Liver (tissue), 9 donors: ENCODE measurements around the gene CPA5. TPM values are rescaled to one million over a fixed set of nuclear protein-coding genes. Genes with fewer than 3 reads are reported as not detected.

ENCODE experiments used
- DNase-seq: peaks from one replicate; pipeline ENCODE4 v3.0.0-alpha.2; 2017; ENCODE audit warnings: low spot score
- H3K27ac ChIP-seq, 2 donors: one replicate each; pipeline ENCODE4 v1.7.0; 2013; ENCODE audit warnings: inconsistent platforms in 2 of 2, low read length in 2 of 2, control low read depth in 1 of 2, low read depth in 1 of 2, mild to moderate bottlenecking in 1 of 2
- H3K27me3 ChIP-seq, 4 donors: one replicate each; pipeline versions ENCODE4 v1.6.1 to v1.7.0; 2013; ENCODE audit warnings: low read length in 3 of 4, inconsistent platforms in 1 of 4, mild to moderate bottlenecking in 1 of 4, moderate library complexity in 1 of 4; ENCODE audit not compliant: control insufficient read depth in 4 of 4, insufficient read depth in 4 of 4
- H3K36me3 ChIP-seq, 4 donors: one replicate each; pipeline versions ENCODE4 v1.6.1 to v1.7.0; 2013; ENCODE audit warnings: low read length in 3 of 4, mild to moderate bottlenecking in 3 of 4, low read depth in 1 of 4, moderate library complexity in 1 of 4; ENCODE audit not compliant: control insufficient read depth in 4 of 4, insufficient read depth in 3 of 4
- H3K4me1 ChIP-seq, 4 donors: one replicate each; pipeline versions ENCODE4 v1.6.1 to v1.7.0; 2013; ENCODE audit warnings: low read length in 3 of 4, mild to moderate bottlenecking in 3 of 4, moderate library complexity in 1 of 4; ENCODE audit not compliant: control insufficient read depth in 4 of 4, insufficient read depth in 4 of 4
- H3K4me3 ChIP-seq, 3 donors: one replicate each; pipeline versions ENCODE4 v1.6.1 to v1.7.0; 2013; ENCODE audit warnings: low read length in 3 of 3, control low read depth in 1 of 3, low read depth in 1 of 3, mild to moderate bottlenecking in 1 of 3
- H3K9ac ChIP-seq, 2 donors: one replicate each; pipeline ENCODE4 v1.7.0; 2013; ENCODE audit warnings: low read length in 2 of 2, mild to moderate bottlenecking in 2 of 2, moderate library complexity in 2 of 2, control low read depth in 1 of 2, low read depth in 1 of 2
- H3K9me3 ChIP-seq, 4 donors: one replicate each; pipeline versions ENCODE4 v1.6.1 to v1.7.0; 2013; ENCODE audit warnings: low read length in 3 of 4; ENCODE audit not compliant: control insufficient read depth in 4 of 4
- EGR1 ChIP-seq, 2 donors: IDR thresholded peaks; 2 replicates each; pipeline ENCODE4 v1.6.1; 2016 to 2018; ENCODE audit warnings: antibody characterized with exemption in 2 of 2, low read depth in 2 of 2
- FOXA1 ChIP-seq: IDR thresholded peaks from 2 replicates; pipeline ENCODE4 v1.6.1; 2016; ENCODE audit warnings: antibody characterized with exemption
- FOXA2 ChIP-seq: IDR thresholded peaks from 2 replicates; pipeline ENCODE4 v1.6.1; 2016; ENCODE audit warnings: antibody characterized with exemption
- HNF4A ChIP-seq, 2 donors: conservative IDR thresholded peaks; 2 replicates each; pipeline ENCODE4 v1.6.1; 2016; ENCODE audit warnings: antibody characterized with exemption in 2 of 2, mild to moderate bottlenecking in 2 of 2
- JUND ChIP-seq, 2 donors: IDR thresholded peaks; 2 replicates each; pipeline ENCODE4 v1.6.1; 2016; ENCODE audit warnings: antibody characterized with exemption in 2 of 2
- RAD21 ChIP-seq, 2 donors: IDR thresholded peaks; 2 replicates each; pipeline ENCODE4 v1.6.1; 2016; ENCODE audit warnings: antibody characterized with exemption in 2 of 2, mild to moderate bottlenecking in 2 of 2
- RXRA ChIP-seq, 2 donors: IDR thresholded peaks; 2 replicates each; pipeline ENCODE4 v1.6.1; 2017 to 2018; ENCODE audit warnings: antibody characterized with exemption in 2 of 2, mild to moderate bottlenecking in 1 of 2
- SP1 ChIP-seq: IDR thresholded peaks from 2 replicates; pipeline ENCODE4 v1.6.1; 2018; ENCODE audit warnings: antibody characterized with exemption, mild to moderate bottlenecking
- TAF1 ChIP-seq: conservative IDR thresholded peaks from 2 replicates; pipeline ENCODE4 v1.6.1; 2016; ENCODE audit warnings: antibody characterized with exemption, mild to moderate bottlenecking
- YY1 ChIP-seq: IDR thresholded peaks from 2 replicates; pipeline ENCODE4 v1.6.1; 2016; ENCODE audit warnings: antibody characterized with exemption, mild to moderate bottlenecking
- WGBS: extraction: QIAGEN DNeasy Blood & Tissue Kit; methylation state at CpG from one replicate; pipeline ENCODE4 v1.1.7; 2013; 5-methylcytosine and 5-hydroxymethylcytosine counted together
- polyA plus RNA-seq, 2 donors: library from polyadenylated mRNA; stranded (reverse) in 1 of 2; unstranded in 1 of 2; fragments of 200-250 nt in 1 of 2; fragments of >200 nt in 1 of 2; fragmentation: Nextera tagmentation in 1 of 2; extraction: Ambion mirVana in 1 of 2; gene quantifications; one replicate each; pipeline versions ENCODE4 v1.2.1 to v1.2.3, GENCODE V29; 2013 to 2015
- total RNA-seq, 2 donors: library from RNA; depleted of rRNA; stranded (reverse); fragments of >200 nt; gene quantifications; one replicate each; pipeline ENCODE4 v1.2.3, GENCODE V29; 2014
- TF ChIP-seq, protein P1 (sequence below): IDR thresholded peaks from 2 replicates; pipeline ENCODE4 v1.6.1; 2016; ENCODE audit warnings: antibody characterized with exemption, mild to moderate bottlenecking
- TF ChIP-seq, protein P2 (sequence below): IDR thresholded peaks from 2 replicates; pipeline ENCODE4 v1.6.1; 2016; ENCODE audit warnings: antibody characterized with exemption
- TF ChIP-seq, protein P3 (sequence below): IDR thresholded peaks from 2 replicates; pipeline ENCODE4 v1.6.1; 2016; ENCODE audit warnings: antibody characterized with exemption
- TF ChIP-seq, protein P4 (sequence below): fragments of 150-350 bp; IDR thresholded peaks from 2 replicates; pipeline ENCODE4 v1.5.1; 2017; ENCODE audit warnings: improper control_type of control experiment, low read depth, low read length; ENCODE audit not compliant: missing input control
- TF ChIP-seq, protein P5 (sequence below): IDR thresholded peaks from 2 replicates; pipeline ENCODE4 v1.6.1; 2016; ENCODE audit warnings: antibody characterized with exemption
- donor health status: healthy.
- donor health status: healthy.
- donor health status: healthy.
- donor health status: healthy.
- donor health status: healthy.

The CPA5 gene
- total and polyA plus RNA-seq, 4 donors = 0.33 TPM; not detected in 3

DNA sequence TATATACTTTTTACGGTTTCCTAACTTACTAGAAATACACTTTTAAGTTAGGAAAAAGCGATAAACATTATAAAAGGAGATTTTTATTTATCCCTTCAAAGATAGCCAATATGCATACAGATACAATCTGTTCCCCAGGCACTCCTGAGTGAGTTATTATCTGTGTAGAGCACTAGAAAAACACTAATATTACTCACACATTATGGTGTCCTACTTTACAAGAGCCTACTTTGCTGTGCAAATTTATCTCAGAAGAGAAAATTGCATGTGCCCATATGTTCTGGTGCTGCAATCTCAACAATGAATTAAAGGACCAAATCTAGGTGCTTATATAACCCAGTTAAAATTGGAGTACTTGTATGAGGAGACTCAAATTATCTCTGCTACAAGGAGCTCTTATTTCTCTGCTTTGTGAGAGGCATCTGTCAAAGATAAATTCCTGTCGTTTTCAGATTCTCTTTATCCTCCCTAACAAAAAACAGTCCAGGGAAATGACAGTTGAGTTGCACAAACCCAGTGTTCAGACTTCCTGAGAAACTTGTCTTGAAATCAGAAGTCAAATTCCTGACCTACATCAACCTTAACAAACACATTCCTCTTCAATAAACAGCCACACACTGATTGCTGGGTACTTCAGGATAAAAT lies 64.6 kb downstream of the CPA5 start:
- H3K27me3 ChIP-seq = no peaks in the 10 kb centered on the region
- no peaks in the 10 kb centered on the region for H3K9me3 ChIP-seq
- DNase-seq = no peak
- TF ChIP-seq JUND (IDR thresholded peaks at IDR 0.05) (no peak), EGR1 (IDR thresholded peaks at IDR 0.05; ENCODE audit: low read depth in 2 of 2) (no peak), RAD21 (IDR thresholded peaks at IDR 0.05) (no peak), YY1 (no peak), SP1 (no peak), FOXA2 (no peak), TAF1 (no peak), RXRA (IDR thresholded peaks at IDR 0.05) (no peak)
- TF ChIP-seq, protein P1, sequence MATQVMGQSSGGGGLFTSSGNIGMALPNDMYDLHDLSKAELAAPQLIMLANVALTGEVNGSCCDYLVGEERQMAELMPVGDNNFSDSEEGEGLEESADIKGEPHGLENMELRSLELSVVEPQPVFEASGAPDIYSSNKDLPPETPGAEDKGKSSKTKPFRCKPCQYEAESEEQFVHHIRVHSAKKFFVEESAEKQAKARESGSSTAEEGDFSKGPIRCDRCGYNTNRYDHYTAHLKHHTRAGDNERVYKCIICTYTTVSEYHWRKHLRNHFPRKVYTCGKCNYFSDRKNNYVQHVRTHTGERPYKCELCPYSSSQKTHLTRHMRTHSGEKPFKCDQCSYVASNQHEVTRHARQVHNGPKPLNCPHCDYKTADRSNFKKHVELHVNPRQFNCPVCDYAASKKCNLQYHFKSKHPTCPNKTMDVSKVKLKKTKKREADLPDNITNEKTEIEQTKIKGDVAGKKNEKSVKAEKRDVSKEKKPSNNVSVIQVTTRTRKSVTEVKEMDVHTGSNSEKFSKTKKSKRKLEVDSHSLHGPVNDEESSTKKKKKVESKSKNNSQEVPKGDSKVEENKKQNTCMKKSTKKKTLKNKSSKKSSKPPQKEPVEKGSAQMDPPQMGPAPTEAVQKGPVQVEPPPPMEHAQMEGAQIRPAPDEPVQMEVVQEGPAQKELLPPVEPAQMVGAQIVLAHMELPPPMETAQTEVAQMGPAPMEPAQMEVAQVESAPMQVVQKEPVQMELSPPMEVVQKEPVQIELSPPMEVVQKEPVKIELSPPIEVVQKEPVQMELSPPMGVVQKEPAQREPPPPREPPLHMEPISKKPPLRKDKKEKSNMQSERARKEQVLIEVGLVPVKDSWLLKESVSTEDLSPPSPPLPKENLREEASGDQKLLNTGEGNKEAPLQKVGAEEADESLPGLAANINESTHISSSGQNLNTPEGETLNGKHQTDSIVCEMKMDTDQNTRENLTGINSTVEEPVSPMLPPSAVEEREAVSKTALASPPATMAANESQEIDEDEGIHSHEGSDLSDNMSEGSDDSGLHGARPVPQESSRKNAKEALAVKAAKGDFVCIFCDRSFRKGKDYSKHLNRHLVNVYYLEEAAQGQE = no peak
- TF ChIP-seq, protein P2, sequence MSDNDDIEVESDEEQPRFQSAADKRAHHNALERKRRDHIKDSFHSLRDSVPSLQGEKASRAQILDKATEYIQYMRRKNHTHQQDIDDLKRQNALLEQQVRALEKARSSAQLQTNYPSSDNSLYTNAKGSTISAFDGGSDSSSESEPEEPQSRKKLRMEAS = no peak
- TF ChIP-seq, protein P3, sequence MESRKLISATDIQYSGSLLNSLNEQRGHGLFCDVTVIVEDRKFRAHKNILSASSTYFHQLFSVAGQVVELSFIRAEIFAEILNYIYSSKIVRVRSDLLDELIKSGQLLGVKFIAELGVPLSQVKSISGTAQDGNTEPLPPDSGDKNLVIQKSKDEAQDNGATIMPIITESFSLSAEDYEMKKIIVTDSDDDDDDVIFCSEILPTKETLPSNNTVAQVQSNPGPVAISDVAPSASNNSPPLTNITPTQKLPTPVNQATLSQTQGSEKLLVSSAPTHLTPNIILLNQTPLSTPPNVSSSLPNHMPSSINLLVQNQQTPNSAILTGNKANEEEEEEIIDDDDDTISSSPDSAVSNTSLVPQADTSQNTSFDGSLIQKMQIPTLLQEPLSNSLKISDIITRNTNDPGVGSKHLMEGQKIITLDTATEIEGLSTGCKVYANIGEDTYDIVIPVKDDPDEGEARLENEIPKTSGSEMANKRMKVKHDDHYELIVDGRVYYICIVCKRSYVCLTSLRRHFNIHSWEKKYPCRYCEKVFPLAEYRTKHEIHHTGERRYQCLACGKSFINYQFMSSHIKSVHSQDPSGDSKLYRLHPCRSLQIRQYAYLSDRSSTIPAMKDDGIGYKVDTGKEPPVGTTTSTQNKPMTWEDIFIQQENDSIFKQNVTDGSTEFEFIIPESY = no peak
- TF ChIP-seq, protein P4, sequence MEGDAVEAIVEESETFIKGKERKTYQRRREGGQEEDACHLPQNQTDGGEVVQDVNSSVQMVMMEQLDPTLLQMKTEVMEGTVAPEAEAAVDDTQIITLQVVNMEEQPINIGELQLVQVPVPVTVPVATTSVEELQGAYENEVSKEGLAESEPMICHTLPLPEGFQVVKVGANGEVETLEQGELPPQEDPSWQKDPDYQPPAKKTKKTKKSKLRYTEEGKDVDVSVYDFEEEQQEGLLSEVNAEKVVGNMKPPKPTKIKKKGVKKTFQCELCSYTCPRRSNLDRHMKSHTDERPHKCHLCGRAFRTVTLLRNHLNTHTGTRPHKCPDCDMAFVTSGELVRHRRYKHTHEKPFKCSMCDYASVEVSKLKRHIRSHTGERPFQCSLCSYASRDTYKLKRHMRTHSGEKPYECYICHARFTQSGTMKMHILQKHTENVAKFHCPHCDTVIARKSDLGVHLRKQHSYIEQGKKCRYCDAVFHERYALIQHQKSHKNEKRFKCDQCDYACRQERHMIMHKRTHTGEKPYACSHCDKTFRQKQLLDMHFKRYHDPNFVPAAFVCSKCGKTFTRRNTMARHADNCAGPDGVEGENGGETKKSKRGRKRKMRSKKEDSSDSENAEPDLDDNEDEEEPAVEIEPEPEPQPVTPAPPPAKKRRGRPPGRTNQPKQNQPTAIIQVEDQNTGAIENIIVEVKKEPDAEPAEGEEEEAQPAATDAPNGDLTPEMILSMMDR = no peak
- TF ChIP-seq, protein P5, sequence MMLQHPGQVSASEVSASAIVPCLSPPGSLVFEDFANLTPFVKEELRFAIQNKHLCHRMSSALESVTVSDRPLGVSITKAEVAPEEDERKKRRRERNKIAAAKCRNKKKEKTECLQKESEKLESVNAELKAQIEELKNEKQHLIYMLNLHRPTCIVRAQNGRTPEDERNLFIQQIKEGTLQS = no peak
- no peak overlapping the region for H3K9ac ChIP-seq
- no peak overlapping the region for H3K27ac ChIP-seq
- peaks cover 0 to 2% (median 0%) of the 10 kb centered on the region in 4 donors for H3K36me3 ChIP-seq
- no peaks in the 10 kb centered on the region for H3K4me1 ChIP-seq
- 78% methylated on average over 3 of the region's 3 CpGs for WGBS
- no peak overlapping the region for H3K4me3 ChIP-seq

DNA sequence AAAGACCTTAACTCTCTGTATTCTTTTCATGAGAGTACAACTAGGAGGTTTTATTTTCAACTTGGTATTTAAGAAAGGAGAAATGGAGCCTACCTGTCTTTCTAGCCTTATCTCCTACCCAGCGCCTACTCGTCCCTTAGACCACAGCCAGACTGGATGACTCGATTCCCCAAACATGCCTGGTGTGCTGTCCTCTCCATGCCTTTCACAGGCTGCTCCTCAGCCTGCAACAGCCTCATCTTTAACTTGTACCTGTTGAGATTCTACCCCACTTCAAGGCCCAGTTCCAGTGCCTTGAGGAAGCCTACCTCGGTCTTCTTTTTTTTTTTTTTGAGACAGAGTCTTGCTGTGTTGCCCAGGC lies 65.1 kb downstream of the CPA5 start:
- H3K4me3 ChIP-seq = no peak overlapping the region
- H3K27ac ChIP-seq = no peak overlapping the region
- 86% methylated on average over 4 of the region's 4 CpGs for WGBS
- no peak for DNase-seq
- peaks cover 0 to 2% (median 0%) of the 10 kb centered on the region in 4 donors for H3K36me3 ChIP-seq
- H3K9ac ChIP-seq = no peak overlapping the region
- TF ChIP-seq FOXA2 (no peak), HNF4A (conservative IDR thresholded peaks at IDR 0.05) (no peak), EGR1 (IDR thresholded peaks at IDR 0.05; ENCODE audit: low read depth in 2 of 2) (no peak), FOXA1 (no peak)
- TF ChIP-seq, protein P2 = no peak
- TF ChIP-seq, protein P4 = no peak
- TF ChIP-seq, protein P1 = no peak
- H3K27me3 ChIP-seq = no peaks in the 10 kb centered on the region
- no peaks in the 10 kb centered on the region for H3K9me3 ChIP-seq
- H3K4me1 ChIP-seq = no peaks in the 10 kb centered on the region
